PFSK-1 (cell line): ENCODE data around the gene ARHGEF4.

Experiments used
- FOXP2 ChIP-seq: optimal IDR thresholded peaks from 2 replicates; pipeline ENCODE3; 2011; ENCODE audit warnings: borderline replicate concordance, control low read depth, inconsistent platforms; ENCODE audit not compliant: insufficient read depth; ENCODE audit errors: extremely low read length, extremely low read depth
- POLR2AphosphoS5 ChIP-seq: IDR thresholded peaks from 2 replicates; pipeline ENCODE4 v1.6.1; 2012; ENCODE audit warnings: low read depth, mild to moderate bottlenecking, control low read depth, low read length, moderate library complexity
- REST ChIP-seq, 2 experiments: IDR thresholded peaks; 2 replicates each; pipeline versions ENCODE4 v1.6.1 to v1.8.0; 2011 to 2012; ENCODE audit warnings: low read depth in 2 of 2, low read length in 2 of 2, control low read depth in 1 of 2, inconsistent platforms in 1 of 2, mild to moderate bottlenecking in 1 of 2, moderate library complexity in 1 of 2; ENCODE audit not compliant: insufficient read depth in 1 of 2
- SIN3A ChIP-seq: IDR thresholded peaks from 2 replicates; pipeline ENCODE4 v1.6.1; 2012; ENCODE audit warnings: mild to moderate bottlenecking, low read length, moderate library complexity, borderline replicate concordance; ENCODE audit not compliant: insufficient read depth
- TAF1 ChIP-seq: IDR thresholded peaks from 2 replicates; pipeline ENCODE4 v1.6.1; 2012; ENCODE audit warnings: low read length, control low read depth, borderline replicate concordance; ENCODE audit not compliant: insufficient read depth

Gene ARHGEF4

GRCh38 chr2:130915149-130915548 lies 78.4 kb downstream of the ARHGEF4 start:
- no peak for TF ChIP-seq REST (IDR thresholded peaks at IDR 0.05; ENCODE audit: insufficient read depth in 1 of 2, low read depth in 2 of 2, low read length in 2 of 2)
- no peak for TF ChIP-seq FOXP2
- TF ChIP-seq SIN3A = no peak
- TF ChIP-seq POLR2AphosphoS5 = no peak
- TF ChIP-seq TAF1 = no peak

DNA sequence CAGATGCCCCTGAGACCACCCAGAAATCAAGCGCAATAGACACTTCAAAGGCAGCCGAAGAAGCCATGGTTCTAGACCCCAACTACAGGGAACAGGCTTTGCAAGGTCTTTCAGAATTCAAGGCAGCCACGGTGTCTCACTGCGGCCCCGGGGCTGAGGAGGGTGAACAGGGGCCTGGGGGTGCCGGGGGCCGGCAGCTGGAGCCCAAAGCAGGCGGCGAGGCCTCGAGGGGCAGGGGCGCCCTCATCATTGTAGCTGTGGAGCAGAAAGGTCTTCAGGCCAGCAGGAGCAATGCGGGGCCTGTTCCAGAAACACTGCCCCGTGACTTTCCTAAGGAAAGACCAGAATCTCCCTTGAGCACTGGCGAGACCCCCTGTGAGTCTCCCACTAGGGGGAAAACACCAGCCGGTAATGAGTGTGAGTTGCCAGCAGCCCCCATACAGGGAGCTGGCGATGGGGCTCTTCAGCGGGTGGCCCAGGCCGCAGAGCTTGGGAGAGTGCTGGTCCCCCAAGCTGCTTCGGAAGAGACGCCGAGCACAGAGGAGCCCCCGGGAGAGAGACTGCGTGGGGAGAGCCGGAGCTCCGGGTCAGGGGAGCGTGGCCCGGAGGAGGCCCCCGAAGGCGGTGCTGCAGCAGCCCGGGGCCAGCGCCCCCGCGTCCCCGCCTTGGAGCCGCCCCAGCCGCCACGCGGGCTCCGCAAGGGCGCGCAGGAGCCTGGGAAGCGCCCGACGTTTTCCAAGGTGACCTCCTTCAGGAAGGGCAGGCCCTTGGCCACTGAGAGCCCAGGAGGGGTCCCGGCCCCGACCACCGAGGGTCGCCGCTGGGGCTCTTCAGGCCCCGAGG lies 79.1 kb downstream of the ARHGEF4 start:
- TF ChIP-seq POLR2AphosphoS5 = no peak
- TF ChIP-seq TAF1 = no peak
- TF ChIP-seq REST (IDR thresholded peaks at IDR 0.05; ENCODE audit: insufficient read depth in 1 of 2, low read depth in 2 of 2, low read length in 2 of 2) = no peak
- TF ChIP-seq FOXP2 = no peak
- no peak for TF ChIP-seq SIN3A

DNA sequence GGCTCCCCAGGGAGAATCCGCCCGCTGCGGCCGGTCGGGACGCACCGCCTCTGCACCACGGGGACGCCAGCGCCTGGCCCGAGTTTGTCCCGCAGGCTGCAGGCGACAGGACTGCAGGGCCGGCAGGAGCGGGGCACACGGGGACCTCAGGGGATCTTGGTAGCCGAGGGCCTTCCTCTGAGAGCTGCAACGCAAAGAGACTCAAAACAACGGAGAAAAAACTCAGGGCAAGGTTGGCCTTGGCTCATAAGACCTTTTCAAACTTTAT lies 79.7 kb downstream of the ARHGEF4 start:
- no peak for TF ChIP-seq REST (IDR thresholded peaks at IDR 0.05; ENCODE audit: insufficient read depth in 1 of 2, low read depth in 2 of 2, low read length in 2 of 2)
- TF ChIP-seq POLR2AphosphoS5 = no peak
- no peak for TF ChIP-seq SIN3A
- TF ChIP-seq TAF1 = no peak
- TF ChIP-seq FOXP2 = no peak

DNA sequence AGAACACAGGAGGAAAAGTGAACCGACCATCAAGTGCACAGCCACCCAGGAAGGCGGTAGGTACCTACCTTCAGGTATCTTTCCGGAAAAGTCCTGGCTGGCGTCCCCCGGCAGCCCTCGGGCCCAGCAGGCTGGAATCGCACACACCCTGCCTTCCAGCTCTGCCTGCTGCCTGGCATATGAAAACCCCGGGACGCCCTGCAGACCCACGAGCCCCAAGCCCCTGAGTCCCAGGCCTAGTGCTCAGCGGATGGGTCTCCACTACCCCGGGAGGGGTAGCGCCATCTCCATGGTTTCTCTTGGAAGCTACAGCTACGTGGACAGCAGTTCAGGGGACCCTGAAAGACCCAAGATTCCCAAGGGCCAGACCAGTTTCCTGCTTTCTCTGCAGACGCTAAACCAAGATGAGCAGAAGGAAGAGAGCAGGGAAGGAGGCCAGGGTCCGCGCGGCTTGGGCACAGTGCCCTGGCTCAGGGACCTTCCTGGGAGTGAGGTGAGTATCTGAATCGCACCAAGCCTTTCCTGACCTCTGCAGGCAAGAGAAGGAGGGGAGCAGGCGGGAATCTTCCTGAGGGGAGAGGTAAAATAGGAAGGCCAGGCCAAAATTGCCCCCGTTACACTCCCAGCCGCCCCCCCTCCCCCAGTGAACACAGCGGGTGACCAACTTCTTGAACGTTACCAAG lies 80.4 kb downstream of the ARHGEF4 start:
- TF ChIP-seq SIN3A (no peak), POLR2AphosphoS5 (no peak), REST (IDR thresholded peaks at IDR 0.05; ENCODE audit: insufficient read depth in 1 of 2, low read depth in 2 of 2, low read length in 2 of 2) (no peak)
